GM18526 (cell line): ENCODE measurements around the gene PADI2.

Source experiments
- POLR2A ChIP-seq: IDR thresholded peaks from 3 replicates; pipeline ENCODE4 v1.6.1; 2011; ENCODE audit not compliant: insufficient read length; ENCODE audit errors: extremely low read depth

Gene PADI2

DNA sequence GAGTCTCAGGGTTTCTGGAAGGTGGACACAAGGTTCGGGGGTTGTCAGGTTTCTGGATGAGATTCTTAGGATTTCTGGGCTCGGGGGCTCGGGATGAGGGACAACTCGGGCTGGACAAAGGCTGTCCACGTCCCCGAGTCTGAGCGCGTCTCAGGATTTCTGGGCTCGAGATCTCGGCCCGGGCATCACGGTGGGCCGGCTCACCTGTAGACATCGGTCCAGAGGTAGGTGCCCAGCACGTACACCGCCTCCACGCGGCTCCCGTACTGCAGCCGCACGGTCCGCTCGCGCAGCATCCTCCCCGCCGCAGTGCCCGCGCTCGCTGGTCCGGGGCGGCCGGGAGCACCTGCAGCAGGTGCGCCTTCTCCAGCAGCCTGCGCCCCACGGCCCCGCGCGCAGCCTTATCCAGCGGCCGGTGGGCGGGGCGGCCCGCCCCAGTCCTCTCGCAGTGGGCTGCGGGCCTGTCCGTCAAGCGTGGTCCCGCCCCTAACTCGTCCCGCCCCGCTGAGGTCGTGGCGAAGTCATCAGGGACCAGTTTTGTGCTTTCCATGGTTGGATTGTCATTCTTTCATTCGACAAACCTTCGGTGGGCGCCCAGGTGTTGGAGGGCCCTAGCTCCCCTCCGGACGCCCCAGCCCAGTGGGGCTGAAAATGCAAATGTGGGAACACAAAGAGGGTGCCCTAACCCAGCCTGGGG is at the start of gene PADI2:
PADI2 (minus strand) TSS at position 376 of the 697 bp plus-strand sequence; CDS start at position 296, 80 bp downstream.
- TF ChIP-seq POLR2A, result no peak

DNA sequence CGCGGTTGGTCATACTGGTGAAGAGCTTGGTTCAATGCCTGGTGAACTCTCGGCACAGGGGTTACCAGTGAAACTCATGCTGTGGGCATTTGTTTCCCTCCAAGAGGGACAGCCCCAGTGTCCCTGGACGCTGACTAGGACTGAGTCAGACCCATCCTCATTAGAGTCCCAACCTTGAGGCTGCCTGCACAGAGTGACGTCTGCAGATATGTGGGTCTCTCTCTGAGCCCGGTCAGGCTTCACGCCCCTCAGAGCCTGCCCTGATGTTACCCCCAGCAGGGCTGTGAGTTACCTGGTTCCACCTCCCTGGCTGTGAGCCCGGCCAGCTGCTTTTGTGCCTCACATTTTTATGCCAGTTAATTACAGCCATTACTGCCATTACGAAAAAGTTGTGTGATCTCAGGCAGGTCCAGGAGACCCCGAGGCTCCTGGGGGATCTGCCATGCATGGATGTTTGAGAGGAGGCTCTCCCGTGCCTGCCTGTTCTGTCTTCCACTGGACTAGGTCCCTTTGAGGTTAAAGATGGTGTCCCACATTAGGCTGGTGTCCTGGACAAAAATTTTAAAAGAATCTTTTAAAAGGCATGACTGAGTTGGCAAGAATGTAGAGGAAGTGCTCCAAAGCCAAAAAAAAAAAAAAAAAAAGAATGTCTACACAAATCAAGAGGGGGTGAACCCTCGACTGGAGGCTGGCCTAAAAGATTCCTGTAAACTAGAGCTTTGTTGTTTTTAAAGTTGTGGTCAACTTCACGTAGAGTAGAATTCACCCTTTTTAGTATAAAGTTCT is 49.0 kb upstream of the PADI2 start:
- TF ChIP-seq POLR2A, result no peak

DNA sequence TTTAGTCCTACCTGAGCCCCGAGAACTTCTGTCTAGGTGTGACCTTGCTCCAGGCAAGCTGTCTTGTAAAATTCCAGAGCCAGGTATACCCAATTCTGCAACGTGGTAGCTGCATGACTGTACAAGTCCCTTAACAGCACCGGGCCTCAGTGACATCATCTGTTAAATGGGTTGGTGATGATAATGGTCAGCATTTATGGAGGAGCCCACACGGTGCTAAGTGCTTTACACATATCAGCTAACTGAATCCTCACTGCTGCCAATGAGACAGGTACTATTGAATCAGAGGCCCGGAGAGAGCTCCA is 48.5 kb upstream of the PADI2 start:
- no peak for TF ChIP-seq POLR2A

DNA sequence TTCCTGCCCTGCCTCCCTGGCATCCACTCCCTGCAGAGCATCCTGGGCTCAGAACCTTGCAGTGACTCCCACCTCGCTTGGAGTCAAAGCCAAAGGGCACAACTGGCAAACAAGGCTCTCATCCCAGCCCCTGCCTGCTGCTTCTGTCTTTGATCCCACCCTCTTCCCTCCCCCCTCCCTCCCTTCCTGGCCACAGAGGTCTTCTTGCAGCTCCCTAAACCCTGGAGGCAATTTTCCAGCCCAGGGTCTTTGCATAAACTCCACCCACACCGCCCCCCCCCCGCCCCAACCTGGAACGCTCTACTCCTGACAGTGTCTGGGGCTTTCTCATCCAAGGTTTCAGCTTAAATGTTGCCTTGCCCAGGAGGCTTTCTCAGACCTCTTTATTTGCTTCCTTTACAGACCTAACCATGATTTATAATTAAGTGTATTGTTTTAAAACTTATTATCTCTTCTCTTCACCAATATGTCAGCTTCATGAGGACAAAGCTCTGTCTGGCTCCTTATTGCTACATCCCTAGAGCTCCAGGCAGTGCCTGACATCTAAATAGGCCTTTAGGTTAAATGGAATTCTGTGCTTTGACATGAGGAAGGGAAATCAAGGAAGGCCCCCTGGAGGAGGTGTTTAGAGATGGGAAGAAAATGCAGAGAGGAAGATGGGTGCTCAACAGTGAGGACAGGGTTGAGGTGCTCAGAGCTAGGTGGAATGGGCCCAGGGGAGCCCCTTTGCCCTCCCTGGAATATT is 48.0 kb upstream of the PADI2 start:
- no peak for TF ChIP-seq POLR2A

DNA sequence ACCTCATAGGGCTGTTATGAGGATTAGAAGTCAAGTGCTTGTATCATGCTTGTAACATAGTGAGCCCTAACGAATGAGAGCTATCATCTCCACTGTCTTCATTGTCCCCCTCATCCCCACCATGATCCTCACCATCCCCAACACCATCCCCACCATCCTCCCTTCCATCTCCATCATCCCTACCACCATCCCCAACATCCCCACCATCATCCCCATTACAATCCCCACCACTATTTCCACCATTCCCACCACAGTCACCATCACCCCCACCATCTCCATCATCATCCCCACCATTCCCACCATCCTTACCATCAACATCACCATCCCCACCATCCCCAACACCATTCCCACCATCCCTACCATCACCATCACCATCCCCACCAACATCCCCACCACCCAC is 46.6 kb upstream of the PADI2 start:
- TF ChIP-seq POLR2A, result no peak

DNA sequence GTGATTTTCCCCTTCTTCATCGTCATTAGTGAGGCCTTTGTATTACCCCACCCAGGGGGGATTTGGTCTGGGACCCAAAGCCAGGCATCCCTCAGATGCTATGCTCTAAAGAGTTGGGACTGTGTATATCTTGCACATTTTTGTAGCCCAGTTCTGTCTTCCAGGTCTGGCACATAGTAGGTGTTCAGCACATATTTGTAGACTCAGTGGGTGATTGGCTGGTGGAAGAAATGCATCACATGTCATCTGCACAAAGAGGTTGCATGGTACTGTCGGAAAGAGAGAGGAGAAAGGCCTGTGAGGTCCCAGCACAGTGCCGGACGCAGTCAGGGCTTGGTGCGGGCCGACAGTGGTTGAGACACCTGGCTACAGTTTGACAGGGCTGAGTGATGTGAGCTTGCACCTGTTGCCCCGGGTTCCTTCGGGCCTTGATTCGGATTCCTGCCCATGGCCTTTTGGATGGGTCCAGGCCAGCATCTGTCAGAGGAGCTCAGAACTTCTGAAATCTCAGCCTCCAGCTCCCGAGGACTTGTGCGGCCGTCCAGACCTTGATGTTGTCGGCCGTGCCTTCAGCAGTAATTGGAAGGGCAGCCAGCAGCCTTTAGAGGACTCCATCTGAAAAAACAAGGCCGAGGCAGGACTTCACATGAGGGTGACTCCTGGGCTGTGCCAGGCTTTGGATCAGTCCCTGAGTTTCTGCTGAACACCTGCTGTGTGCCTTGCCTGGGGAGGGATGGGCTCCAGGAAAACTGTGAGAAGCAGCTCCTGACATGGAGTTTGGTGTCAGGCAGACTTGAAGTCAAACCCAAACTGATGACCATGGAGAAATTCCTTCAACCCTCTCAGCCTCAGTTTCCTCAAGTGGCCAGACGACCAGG is 44.8 kb upstream of the PADI2 start:
- TF ChIP-seq POLR2A, result no peak

DNA sequence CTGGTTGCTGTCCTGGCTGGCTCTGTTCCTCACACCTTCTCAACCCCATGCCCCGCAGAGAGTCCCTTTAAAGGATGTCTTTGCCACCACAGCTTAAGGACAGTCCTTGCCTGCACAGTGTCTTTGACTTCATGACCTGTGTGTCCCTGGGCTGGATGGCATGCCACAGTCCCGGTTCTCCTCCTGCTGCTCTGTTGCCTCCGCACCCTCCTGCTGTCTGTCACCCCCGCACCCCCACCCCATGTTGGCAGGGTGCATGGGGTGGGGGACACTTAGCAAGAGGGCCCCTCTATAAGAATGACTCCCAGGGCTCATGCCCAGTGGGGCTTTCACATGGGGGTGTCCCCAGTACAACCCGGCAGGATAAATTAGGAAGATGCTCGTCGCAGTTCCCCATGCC is 44.1 kb upstream of the PADI2 start:
- TF ChIP-seq POLR2A, result no peak

DNA sequence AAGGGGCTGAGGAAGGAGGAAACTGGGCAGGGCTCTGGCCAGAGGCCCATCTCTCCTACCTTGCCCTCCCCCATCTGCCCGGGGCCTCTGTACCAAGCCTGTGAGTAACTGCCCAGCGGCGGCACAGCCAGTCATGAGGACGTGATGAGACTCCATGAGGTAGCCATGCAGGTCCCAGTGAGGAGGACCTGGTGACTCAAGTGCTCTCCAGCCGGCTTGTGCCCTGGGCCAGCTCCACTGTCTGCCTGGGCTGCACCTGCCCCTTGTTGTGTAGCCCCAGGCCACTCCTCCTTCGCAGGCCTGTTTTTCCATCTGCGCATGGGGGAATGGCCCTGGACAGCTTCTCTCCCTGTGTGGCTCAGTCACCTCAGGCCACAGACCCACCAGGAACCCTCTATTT is 43.7 kb upstream of the PADI2 start:
- TF ChIP-seq POLR2A, result no peak

DNA sequence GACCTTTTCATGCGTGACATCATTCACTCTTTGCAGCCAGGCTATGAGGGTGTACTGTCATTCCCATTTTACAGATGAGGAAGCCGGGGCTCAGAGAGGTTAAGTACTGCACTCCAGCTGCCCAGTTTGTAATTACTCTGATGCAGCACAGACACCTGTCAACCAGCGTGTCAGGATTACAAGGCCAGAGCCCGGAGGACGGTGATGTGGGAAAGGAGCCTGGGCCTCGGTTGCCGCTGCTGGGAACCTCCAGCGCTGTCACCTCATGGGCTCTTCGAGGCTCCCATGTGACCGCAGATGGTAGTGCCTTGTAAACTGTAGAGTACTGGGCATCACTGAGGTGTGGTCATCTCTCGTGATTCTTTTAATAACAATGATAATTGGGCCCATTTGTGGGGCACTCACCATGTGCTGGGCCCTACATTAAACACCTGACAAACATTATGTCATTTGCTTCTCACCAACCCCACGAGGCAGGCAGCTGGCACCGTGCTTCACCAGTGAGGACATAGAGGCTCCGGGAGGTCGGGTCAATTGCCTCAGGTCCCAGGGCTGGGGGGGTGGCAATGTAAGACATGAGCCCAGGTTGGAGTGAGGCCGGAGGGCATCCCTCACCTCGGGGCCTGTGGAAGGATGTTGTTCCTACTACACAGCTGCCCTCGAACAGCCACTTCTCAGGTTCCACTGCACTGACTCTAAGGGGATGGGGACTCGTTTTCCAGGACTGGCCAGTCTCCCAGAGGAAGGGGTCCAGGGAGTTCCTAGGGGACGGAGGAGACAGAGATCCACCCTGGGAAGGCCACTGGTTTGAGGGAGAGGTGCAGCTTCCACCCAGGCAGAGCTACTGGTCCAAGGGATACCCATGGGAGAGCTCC is 42.9 kb upstream of the PADI2 start:
- TF ChIP-seq POLR2A, result no peak

DNA sequence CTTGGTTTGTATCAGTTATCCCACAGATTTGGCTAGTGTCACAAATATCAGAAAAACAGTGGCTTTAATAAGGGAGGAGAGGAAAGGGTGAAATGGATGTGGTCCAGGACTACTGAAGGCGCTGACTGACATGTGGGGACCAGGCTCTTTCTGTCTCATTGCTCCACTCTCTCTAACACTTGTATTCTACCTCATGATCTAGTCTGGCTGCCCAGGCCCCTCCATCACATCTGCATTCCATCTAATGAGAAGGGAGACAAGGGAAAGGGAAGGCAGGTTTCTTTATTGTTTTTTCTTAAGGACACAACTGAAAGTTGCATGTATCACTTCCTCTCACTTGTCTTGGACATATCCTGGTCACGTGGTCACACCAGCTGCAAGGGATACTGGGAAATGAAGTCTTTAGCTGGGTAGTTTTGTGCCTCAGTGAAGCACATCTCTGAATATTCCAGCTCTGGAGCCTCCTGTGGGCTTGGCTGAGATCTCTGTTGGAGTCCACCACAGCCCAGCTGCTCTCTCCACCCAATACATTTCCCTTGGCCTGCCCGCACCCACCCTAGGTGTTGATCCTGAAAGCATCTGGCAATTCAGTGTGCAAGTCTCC is 42.0 kb upstream of the PADI2 start:
- no peak for TF ChIP-seq POLR2A

DNA sequence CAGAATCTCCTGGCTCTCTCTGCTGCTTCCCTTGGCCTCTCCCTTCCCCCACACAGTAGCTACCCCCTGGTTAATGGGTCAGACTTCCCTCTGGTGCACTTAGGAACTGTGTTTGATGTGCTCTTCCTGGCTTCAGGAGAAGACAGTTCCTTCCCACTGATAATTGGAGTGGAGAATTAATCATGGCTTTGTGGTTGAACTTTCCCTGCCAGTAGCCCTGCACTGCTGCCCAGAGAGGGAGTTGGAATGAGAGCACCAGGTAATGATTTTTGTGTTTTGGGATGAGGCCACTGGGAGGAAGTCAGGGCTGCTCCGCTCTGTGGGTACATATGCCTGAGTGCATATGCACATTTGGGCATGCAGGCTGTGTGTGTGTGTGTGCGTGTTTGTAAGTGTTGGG is 39.7 kb upstream of the PADI2 start:
- no peak for TF ChIP-seq POLR2A

DNA sequence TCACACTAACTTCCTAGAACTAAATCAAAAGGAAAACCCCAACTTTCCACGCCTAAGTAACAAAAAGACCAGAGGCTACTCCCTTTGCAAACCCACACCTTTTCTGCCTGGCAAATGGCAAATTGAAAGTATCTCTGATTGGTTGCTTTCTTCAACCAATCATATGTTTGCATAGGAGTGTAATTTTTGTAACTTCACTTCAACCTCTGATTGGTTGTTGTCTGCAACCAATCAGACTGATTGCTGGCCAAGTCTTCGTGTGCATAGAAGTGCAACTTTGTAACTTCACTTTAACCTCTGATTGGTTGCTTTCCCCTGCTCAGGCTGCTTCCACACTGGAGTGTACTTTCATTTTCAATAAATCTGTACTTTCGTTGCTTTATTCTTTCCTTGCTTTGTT is 36.9 kb upstream of the PADI2 start:
- TF ChIP-seq POLR2A, result no peak

DNA sequence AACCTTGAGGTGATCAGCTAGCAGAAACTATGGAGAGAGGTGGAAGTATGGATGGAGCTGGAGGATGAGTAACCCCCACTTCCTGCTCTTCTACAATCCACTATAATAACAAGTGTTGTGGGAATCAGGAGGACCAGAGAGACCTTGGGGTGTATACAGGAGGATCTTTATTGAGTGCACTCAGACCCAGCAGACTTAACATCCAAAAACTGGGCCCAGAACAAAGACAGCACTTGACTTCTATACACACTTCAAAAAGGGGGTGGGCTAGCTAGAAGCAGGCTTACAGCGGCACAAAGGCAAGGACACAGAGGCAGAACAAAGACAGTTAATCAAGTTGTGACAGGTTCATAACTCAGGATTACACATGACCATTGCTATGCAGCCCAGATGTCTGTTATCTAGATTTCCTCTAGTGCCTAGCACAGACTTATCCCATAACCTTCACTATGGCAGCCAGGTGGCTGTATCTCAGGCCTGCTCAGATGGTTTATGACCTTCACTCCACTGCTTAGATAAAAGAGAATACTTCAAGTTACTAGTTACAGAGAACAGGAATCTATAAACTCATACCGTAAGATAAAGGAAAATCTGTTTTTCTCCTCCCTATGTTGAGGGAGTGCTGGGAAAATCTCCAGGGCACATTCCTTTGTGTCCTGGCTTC is 36.1 kb upstream of the PADI2 start:
- no peak for TF ChIP-seq POLR2A
